ENCODE results near the gene FN3KRP. TPM values are rescaled to one million over a fixed set of nuclear protein-coding genes. Genes with fewer than 3 reads are reported as not detected.

Gene FN3KRP
- total RNA-seq, 4 donors from 2014 or later, result 12.8 to 22.9 (median 18.2) TPM

DNA sequence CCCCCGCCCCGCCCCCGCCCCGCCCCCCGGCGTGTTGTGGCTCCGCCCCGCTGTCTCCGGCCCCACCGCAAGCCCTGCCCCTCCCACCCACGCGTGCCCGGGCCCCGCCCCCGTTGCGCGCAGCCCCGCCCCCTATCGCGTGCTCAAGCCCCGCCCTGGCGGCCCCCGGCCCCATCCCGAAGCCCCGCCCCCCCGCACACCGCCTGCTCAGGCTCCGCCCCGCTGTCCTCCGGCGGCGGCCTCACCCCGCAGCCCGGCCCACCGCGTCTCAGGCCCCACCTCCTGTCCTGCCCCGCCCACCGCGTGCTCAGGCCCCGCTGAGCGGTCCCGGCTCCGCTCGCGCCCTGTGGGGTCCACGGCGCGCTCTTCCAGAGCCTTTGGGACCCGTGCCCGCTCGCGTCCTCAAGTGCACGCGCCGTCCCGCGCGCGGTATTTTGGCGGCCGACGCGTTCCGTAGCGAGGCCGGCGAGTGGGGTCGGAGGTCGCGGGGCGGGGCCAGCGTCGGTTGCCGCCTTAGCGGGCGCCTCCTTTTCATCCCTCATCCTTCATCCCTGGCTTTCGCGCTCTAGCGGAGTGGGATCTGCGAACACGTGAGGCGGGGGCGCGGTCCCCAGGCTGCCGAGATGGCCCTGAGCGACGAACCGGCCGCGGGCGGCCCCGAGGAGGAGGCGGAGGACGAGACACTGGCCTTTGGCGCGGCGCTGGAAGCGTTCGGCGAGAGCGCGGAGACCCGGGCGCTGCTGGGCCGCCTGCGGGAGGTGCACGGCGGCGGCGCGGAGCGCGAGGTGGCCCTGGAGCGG, 35.3 kb downstream of the FN3KRP start, which contains the start of gene TBCD:
TSS of gene TBCD (plus strand) at position 495 of the 800 bp plus-strand sequence. CDS start at position 624, 129 bp downstream.
- Histone ChIP-seq H3K36me3 (peaks cover 0 to 13% of the 10 kb centered on the region in 2 donors), H3K27ac (peak within 1 kb of the TSS; percentile 41 to 93 (median 89)), H3K4me3 (peak within 1 kb of the TSS; percentile 57 to 95), H3K9me3 (no peaks in the 10 kb centered on the region), H3K4me1 (peaks cover 0 to 32% (median 13%) of the 10 kb centered on the region in 3 donors), H3K27me3 (no peaks in the 10 kb centered on the region)
- 3% methylated on average over 6 of the region's 114 CpGs; no CpG with 5 or more reads in 1 of the 2 donors for WGBS, 2 donors (ENCODE audit: low coverage in 1 of 2)
- peak; percentile 90 for ATAC-seq
- TF ChIP-seq EP300 (IDR thresholded peaks at IDR 0.05) (no peak), POLR2AphosphoS5 (IDR thresholded peaks at IDR 0.05) (peak; percentile 93), POLR2A (IDR thresholded peaks at IDR 0.05) (peak in 1 of 2 donors; percentile 26)
- TF ChIP-seq, protein P1, sequence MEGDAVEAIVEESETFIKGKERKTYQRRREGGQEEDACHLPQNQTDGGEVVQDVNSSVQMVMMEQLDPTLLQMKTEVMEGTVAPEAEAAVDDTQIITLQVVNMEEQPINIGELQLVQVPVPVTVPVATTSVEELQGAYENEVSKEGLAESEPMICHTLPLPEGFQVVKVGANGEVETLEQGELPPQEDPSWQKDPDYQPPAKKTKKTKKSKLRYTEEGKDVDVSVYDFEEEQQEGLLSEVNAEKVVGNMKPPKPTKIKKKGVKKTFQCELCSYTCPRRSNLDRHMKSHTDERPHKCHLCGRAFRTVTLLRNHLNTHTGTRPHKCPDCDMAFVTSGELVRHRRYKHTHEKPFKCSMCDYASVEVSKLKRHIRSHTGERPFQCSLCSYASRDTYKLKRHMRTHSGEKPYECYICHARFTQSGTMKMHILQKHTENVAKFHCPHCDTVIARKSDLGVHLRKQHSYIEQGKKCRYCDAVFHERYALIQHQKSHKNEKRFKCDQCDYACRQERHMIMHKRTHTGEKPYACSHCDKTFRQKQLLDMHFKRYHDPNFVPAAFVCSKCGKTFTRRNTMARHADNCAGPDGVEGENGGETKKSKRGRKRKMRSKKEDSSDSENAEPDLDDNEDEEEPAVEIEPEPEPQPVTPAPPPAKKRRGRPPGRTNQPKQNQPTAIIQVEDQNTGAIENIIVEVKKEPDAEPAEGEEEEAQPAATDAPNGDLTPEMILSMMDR (IDR thresholded peaks at IDR 0.05), result no peak

DNA sequence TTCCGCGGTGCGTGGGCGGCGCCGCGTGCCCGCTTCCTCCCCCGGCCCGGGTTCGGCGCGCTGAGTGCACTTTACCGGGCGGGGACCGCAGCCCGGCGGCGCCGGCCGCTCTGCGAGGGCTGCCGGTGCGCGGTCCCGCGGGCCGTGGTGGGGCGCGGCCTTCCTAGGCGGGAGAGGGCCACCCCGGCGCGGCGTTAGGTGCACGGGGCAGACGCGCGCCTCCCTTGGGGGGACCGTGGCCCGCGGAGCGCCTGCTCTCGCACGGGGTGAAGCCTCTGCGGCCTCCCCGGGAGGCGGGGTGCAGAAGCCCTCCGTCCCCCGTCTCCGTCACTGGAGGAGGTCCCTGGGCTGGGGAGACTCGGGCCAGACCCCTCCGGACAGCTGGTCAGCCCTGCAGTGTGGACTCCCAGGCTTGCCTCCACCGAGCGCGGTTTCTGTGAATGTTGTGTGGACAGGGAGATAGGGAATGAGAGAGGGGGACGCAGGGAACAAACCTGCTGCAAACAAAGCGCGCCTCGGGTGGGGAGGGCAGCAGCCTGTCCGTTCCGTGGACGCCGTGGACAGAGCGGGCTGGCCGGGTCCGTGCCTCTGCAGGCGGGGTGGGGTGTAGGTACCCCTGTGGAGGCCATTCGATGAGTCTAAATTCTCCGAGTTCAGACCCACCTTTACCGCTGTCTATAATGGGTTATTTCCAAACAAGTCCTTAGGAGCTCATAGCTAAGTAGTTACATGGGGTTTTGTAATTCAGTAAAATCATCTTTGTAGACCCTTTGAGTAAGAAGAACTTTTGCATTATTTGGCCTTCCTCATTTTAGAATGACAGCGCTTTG, 36.1 kb downstream of the FN3KRP start:
- Histone ChIP-seq H3K27ac (peak overlapping the region in 3 of 4 donors; percentile 88 to 93 (median 90)), H3K27me3 (no peaks in the 10 kb centered on the region), H3K4me3 (peak overlapping the region; percentile 57 to 95), H3K36me3 (peaks cover 0 to 13% of the 10 kb centered on the region in 2 donors), H3K9me3 (no peaks in the 10 kb centered on the region), H3K4me1 (peaks cover 0 to 32% (median 13%) of the 10 kb centered on the region in 3 donors)
- ATAC-seq, result peak; percentile 35
- TF ChIP-seq, protein P1 (IDR thresholded peaks at IDR 0.05), result peak in 1 of 4 experiments; percentile 4
- TF ChIP-seq POLR2AphosphoS5 (IDR thresholded peaks at IDR 0.05), result no peak
- WGBS, 2 donors (ENCODE audit: low coverage in 1 of 2), result 0 to 8% methylated on average over 7 to 10 of the region's 72 CpGs

DNA sequence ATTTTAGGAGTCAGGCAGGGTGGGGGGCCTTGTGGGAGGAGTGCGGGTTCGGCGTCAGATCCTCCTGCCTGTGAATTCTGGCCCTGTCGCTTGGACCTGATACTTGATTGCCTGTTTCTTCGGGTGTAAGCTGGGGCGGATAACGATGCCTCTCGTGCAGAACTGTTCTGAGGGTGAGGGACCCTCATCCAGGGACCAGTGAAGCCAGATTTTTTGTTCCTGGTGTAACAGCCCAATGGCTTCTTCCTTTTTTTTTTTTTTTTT, 36.6 kb downstream of the FN3KRP start:
- WGBS, 2 donors (ENCODE audit: low coverage in 1 of 2), result 49 to 56% methylated on average over 8 of the region's 8 CpGs
- Histone ChIP-seq H3K4me1 (peaks cover 0 to 32% (median 13%) of the 10 kb centered on the region in 3 donors), H3K27me3 (no peaks in the 10 kb centered on the region)

DNA sequence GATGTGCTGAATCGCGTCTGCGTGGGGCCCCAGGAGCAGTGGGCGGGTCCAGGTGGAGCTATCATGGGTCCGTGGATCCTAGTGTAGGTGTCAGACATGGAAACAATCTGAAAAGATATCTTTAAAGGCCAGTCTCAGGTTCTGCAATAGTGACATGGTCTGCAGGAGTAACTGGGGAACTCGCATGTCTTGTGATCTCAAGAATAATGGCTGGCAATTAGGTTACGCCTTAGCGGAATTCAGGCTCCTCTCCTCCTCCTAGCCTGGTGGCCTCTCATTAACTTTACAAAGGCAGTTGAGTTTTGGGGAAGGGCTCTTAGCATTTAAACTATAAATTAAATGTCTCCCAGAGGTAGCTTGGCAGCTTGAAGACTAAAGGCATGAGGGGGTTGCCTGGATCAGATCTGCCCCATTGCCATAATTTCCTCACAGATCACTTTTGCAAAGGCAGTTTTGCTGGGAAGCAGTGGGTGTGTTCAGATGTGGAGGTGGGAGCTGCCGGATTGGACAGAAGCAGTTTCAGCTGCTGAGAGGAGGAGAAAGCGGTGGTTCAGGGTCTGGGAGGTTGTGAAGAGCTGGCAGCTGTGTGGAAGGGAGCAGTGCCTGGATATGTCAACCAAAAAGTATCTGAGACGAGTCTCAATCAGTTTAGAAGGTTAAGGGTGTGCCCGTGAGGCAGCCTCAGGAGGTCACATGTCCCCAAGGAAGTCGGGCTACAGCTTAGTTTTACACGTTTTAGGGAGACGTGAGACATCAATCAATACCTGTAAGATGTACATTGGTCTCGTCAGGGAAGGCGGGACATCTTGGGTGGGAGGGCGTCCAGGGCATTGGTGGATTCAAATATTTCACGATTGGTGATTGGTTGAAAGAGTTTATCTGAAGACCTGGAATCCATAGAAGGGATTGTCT, 38.0 kb downstream of the FN3KRP start:
- no peak for ATAC-seq
- WGBS, 2 donors (ENCODE audit: low coverage in 1 of 2), result 88 to 93% methylated on average over 12 to 14 of the region's 19 CpGs
- TF ChIP-seq POLR2A (IDR thresholded peaks at IDR 0.05) (no peak), EP300 (IDR thresholded peaks at IDR 0.05) (no peak), POLR2AphosphoS5 (IDR thresholded peaks at IDR 0.05) (no peak)
- TF ChIP-seq, protein P1 (IDR thresholded peaks at IDR 0.05), result no peak

More for the DNA sequence above, 36.6 kb downstream of the FN3KRP start:
- no peaks in the 10 kb centered on the region for H3K9me3 ChIP-seq
- peaks cover 0 to 13% of the 10 kb centered on the region in 2 donors for H3K36me3 ChIP-seq
- TF ChIP-seq POLR2A (IDR thresholded peaks at IDR 0.05) (no peak), EP300 (IDR thresholded peaks at IDR 0.05) (no peak), POLR2AphosphoS5 (IDR thresholded peaks at IDR 0.05) (no peak)
- TF ChIP-seq, protein P1 (IDR thresholded peaks at IDR 0.05), result no peak
- peak overlapping the region in 1 of 4 donors; percentile 93 for H3K27ac ChIP-seq
- no peak for ATAC-seq
- H3K4me3 ChIP-seq, result peak overlapping the region in 1 of 2 donors; percentile 95

More for the DNA sequence above, 38.0 kb downstream of the FN3KRP start:
- Histone ChIP-seq H3K36me3 (peaks cover 0 to 5% of the 10 kb centered on the region in 2 donors), H3K9me3 (no peaks in the 10 kb centered on the region), H3K27ac (no peak overlapping the region), H3K4me3 (no peak overlapping the region), H3K27me3 (no peaks in the 10 kb centered on the region), H3K4me1 (peaks cover 0 to 32% (median 13%) of the 10 kb centered on the region in 3 donors)

All from gastroesophageal sphincter (tissue), 4 donors.